Endothelial cell of umbilical vein (primary cell): ENCODE measurements around the gene HAUS7. TPM values are rescaled to one million over a fixed set of nuclear protein-coding genes. Genes with fewer than 3 reads are reported as not detected.

Experiments
- BruUV-seq: library from RNA; stranded (reverse); fragments of 400-500 nt; replicated peaks from 2 replicates; lab custom pipeline; 2021; lab: Mats Ljungman, UMichigan
- CTCF ChIA-PET: fragments of 300-600, 350-600 bp; sonication (Branson Sonifier 250); formaldehyde crosslinking; loops from one replicate; lab custom pipeline; 2021; ENCODE audit warnings: antibody characterized with exemption, inconsistent platforms; lab: Charles Lee
- POLR2A ChIA-PET: fragments of 300-600, 350-600 bp; sonication (Branson Sonifier 250); formaldehyde crosslinking; loops from one replicate; lab custom pipeline; 2021; ENCODE audit warnings: antibody characterized with exemption, inconsistent platforms; lab: Charles Lee
- DNase-seq: peaks from one replicate; pipeline ENCODE4 v3.0.0-alpha.2; 2011; ENCODE audit warnings: low read depth, low spot score
- FAIRE-seq: peaks from 2 replicates; lab custom pipeline; 2011; peaks lifted over from hg19 to GRCh38; lab: Jason Lieb, UNC
- H2AFZ ChIP-seq: 2 replicates; pipeline ENCODE4 v1.6.0; 2012; ENCODE audit warnings: low read depth, low read length, control low read depth, inconsistent platforms
- H3K27ac ChIP-seq: 2 replicates; pipeline ENCODE4 v1.5.1; 2011; ENCODE audit warnings: low read depth, mild to moderate bottlenecking, control low read depth, low read length, moderate library complexity; ENCODE audit not compliant: insufficient read depth
- H3K27me3 ChIP-seq, 2 experiments: 2 replicates each; pipeline versions ENCODE4 v1.6.0 to v1.6.1; 2011; ENCODE audit warnings: low read length in 2 of 2, mixed read lengths in 1 of 2; ENCODE audit not compliant: control insufficient read depth in 2 of 2, insufficient read depth in 2 of 2
- H3K36me3 ChIP-seq, 2 experiments: 2 replicates in 1 of 2; 3 replicates in 1 of 2; pipeline ENCODE4 v1.5.1; 2011; ENCODE audit warnings: low read length in 2 of 2, mild to moderate bottlenecking in 1 of 2, moderate library complexity in 1 of 2; ENCODE audit not compliant: control insufficient read depth in 2 of 2, insufficient read depth in 2 of 2; ENCODE audit errors: extremely low read depth in 1 of 2
- H3K4me1 ChIP-seq: 3 replicates; pipeline ENCODE4 v1.5.1; 2011; ENCODE audit warnings: mild to moderate bottlenecking, low read length; ENCODE audit not compliant: control insufficient read depth, insufficient read depth; ENCODE audit errors: extremely low read depth
- H3K4me2 ChIP-seq: 2 replicates; pipeline ENCODE4 v1.6.1; 2011; ENCODE audit warnings: low read length, control low read depth, mixed read lengths; ENCODE audit not compliant: insufficient read depth
- H3K4me3 ChIP-seq, 3 experiments: fragments of 200-600 bp in 1 of 3; sonication (generic), shearing (Covaris generic) in 1 of 3; replicated peaks in 1 of 3; 2 replicates each; pipeline ENCODE4 v1.5.1; 2011 to 2016; ENCODE audit warnings: control low read depth in 3 of 3, low read length in 3 of 3, mild to moderate bottlenecking in 2 of 3, inconsistent platforms in 1 of 3, low read depth in 1 of 3, moderate library complexity in 1 of 3; ENCODE audit not compliant: insufficient read depth in 1 of 3
- H3K79me2 ChIP-seq: 2 replicates; pipeline ENCODE4 v1.6.0; 2012; ENCODE audit warnings: low read length, inconsistent platforms; ENCODE audit not compliant: control insufficient read depth, insufficient read depth
- H3K9ac ChIP-seq: replicated peaks from 2 replicates; pipeline ENCODE3; 2011; ENCODE audit warnings: low read length, control low read depth; ENCODE audit not compliant: insufficient read depth; ENCODE audit errors: extremely low read depth
- H3K9me1 ChIP-seq: replicated peaks from 3 replicates; pipeline ENCODE4 v1.6.0; 2011; ENCODE audit warnings: mild to moderate bottlenecking, low read length; ENCODE audit not compliant: control insufficient read depth, insufficient read depth; ENCODE audit errors: extremely low read depth
- H3K9me3 ChIP-seq: replicated peaks from 2 replicates; pipeline ENCODE4 v1.5.1; 2012; ENCODE audit warnings: low read length, inconsistent platforms; ENCODE audit not compliant: control insufficient read depth, insufficient read depth
- H4K20me1 ChIP-seq: replicated peaks from 2 replicates; pipeline ENCODE3; 2011; ENCODE audit warnings: mild to moderate bottlenecking, low read length; ENCODE audit not compliant: control insufficient read depth, insufficient read depth; ENCODE audit errors: extremely low read depth
- EZH2 ChIP-seq: IDR thresholded peaks from 2 replicates; pipeline ENCODE4 v1.6.1; 2012; ENCODE audit warnings: borderline replicate concordance, low read depth, mild to moderate bottlenecking, moderate library complexity, low read length, inconsistent platforms; ENCODE audit not compliant: severe bottlenecking
- FOS ChIP-seq: IDR thresholded peaks from 2 replicates; pipeline ENCODE4 v1.6.1; 2011; ENCODE audit warnings: mild to moderate bottlenecking, low read length, moderate library complexity, borderline replicate concordance; ENCODE audit not compliant: insufficient read depth
- GATA2 ChIP-seq: IDR thresholded peaks from 2 replicates; pipeline ENCODE4 v1.7.0; 2011; ENCODE audit warnings: low read depth, mild to moderate bottlenecking, moderate library complexity, mixed read lengths, low read length; ENCODE audit not compliant: insufficient read length, insufficient read depth
- JUN ChIP-seq: IDR thresholded peaks from 2 replicates; pipeline ENCODE4 v1.6.1; 2011; ENCODE audit warnings: borderline replicate concordance, low read depth; ENCODE audit not compliant: insufficient read length, insufficient read depth
- MYC ChIP-seq: IDR thresholded peaks from one replicate; pipeline ENCODE4 v1.6.1; 2011; ENCODE audit warnings: mild to moderate bottlenecking, low read depth, low read length
- POLR2A ChIP-seq: IDR thresholded peaks from 2 replicates; pipeline ENCODE4 v1.6.1; 2012; ENCODE audit warnings: low read depth, mild to moderate bottlenecking, control low read depth, low read length
- POLR2AphosphoS5 ChIP-seq: IDR thresholded peaks from 2 replicates; pipeline ENCODE4 v1.6.1; 2012; ENCODE audit warnings: low read depth, mild to moderate bottlenecking, control low read depth, low read length, moderate library complexity; ENCODE audit not compliant: insufficient read depth
- dilution Hi-C: fragments of 300-500 bp; cut with MboI; formaldehyde crosslinking; loops from one replicate; pipeline ENCODE4 v1.15.0; 2019; ENCODE audit warnings: low sequenced_read_pairs; ENCODE audit not compliant: extremely low pct_ligation_motif_present
- intact Hi-C: fragments of 100-400 bp; cut with micrococcal nuclease; formaldehyde crosslinking; loops from one replicate; pipeline ENCODE4 v1.10.0; 2022
- polyA plus RNA-seq, 4 experiments: library from polyadenylated mRNA; depleted of rRNA in 3 of 4; stranded (reverse) in 3 of 4; unstranded in 1 of 4; fragments of >200 nt; gene quantifications; 2 replicates each; pipeline versions ENCODE4 v1.2.1 to v1.2.3, GENCODE V29; 2011 to 2012; ENCODE audit warnings: missing spikeins in 1 of 4
- total RNA-seq: library from RNA; stranded (reverse); gene quantifications from 2 replicates; pipeline ENCODE4 v1.2.3, GENCODE V29; 2021
- TF ChIP-seq, protein P1 (sequence below), 2 donors: IDR thresholded peaks; 1 replicate in 1 of 2; 2 replicates in 1 of 2; pipeline ENCODE4 v1.5.1; 2011; ENCODE audit warnings: low read length in 2 of 2, mild to moderate bottlenecking in 2 of 2, moderate library complexity in 2 of 2, control low read depth in 1 of 2, inconsistent platforms in 1 of 2, low read depth in 1 of 2; ENCODE audit not compliant: insufficient read depth in 1 of 2; ENCODE audit errors: extremely low read depth in 1 of 2
- TF ChIP-seq, protein P2 (sequence below): IDR thresholded peaks from 2 replicates; pipeline ENCODE4 v1.6.1; 2011; ENCODE audit not compliant: insufficient read depth, insufficient read length

The HAUS7 gene
- total and polyA plus RNA-seq, 2 donors (not counting 3 experiments of a cell fraction or from before 2014, with no cell fraction given), result 31.0 to 46.4 TPM

DNA sequence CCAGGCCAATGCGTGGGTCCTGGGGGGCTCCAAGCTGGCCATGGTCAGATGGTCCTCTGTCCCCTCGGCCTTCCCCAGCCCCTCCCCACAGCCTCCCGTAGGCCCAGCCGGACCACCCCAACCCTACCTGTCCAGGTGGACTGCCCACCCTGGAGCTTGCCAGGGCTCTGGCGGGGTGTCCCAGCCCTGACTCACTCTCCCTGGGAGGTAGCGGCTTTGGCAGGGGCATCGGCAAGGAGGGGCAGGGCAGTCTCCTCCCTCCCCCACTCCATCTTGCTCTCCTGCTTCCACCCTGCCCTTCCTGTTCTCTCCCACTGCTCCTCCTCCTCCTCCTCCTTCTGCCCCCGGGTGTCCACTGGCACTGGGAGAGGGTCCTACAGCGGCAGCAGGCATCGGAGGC, 31.8 kb upstream of the HAUS7 start:
- no peak overlapping the region for H3K4me3 ChIP-seq
- intact Hi-C loops (no loop called here), dilution Hi-C loops (no loop called here)
- H3K27me3 ChIP-seq, result no peaks in the 10 kb centered on the region
- FAIRE-seq (no peak), DNase-seq (no peak)
- no peak overlapping the region for H3K27ac ChIP-seq
- H3K9me1 ChIP-seq, result no peaks in the 10 kb centered on the region
- H2AFZ ChIP-seq, result no peak overlapping the region
- ChIA-PET POLR2A (no interaction called here), CTCF (interaction anchor here (1.9 kb wide), 1 partner anchor 31 kb away, joined by 7 read pairs; the partner anchor contains the start of gene HAUS7)
- no peaks in the 10 kb centered on the region for H3K9me3 ChIP-seq
- TF ChIP-seq EZH2 (no peak), FOS (no peak), GATA2 (no peak), JUN (no peak), MYC (no peak), POLR2A (no peak), POLR2AphosphoS5 (no peak)
- TF ChIP-seq, protein P1, sequence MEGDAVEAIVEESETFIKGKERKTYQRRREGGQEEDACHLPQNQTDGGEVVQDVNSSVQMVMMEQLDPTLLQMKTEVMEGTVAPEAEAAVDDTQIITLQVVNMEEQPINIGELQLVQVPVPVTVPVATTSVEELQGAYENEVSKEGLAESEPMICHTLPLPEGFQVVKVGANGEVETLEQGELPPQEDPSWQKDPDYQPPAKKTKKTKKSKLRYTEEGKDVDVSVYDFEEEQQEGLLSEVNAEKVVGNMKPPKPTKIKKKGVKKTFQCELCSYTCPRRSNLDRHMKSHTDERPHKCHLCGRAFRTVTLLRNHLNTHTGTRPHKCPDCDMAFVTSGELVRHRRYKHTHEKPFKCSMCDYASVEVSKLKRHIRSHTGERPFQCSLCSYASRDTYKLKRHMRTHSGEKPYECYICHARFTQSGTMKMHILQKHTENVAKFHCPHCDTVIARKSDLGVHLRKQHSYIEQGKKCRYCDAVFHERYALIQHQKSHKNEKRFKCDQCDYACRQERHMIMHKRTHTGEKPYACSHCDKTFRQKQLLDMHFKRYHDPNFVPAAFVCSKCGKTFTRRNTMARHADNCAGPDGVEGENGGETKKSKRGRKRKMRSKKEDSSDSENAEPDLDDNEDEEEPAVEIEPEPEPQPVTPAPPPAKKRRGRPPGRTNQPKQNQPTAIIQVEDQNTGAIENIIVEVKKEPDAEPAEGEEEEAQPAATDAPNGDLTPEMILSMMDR (IDR thresholded peaks at IDR 0.05; ENCODE audit: extremely low read depth in 1 of 2, insufficient read depth in 1 of 2, low read depth in 1 of 2, low read length in 2 of 2), result no peak
- TF ChIP-seq, protein P2, sequence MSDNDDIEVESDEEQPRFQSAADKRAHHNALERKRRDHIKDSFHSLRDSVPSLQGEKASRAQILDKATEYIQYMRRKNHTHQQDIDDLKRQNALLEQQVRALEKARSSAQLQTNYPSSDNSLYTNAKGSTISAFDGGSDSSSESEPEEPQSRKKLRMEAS, result no peak
- no peaks in the 10 kb centered on the region for H3K4me1 ChIP-seq
- H4K20me1 ChIP-seq, result no peaks in the 10 kb centered on the region
- H3K36me3 ChIP-seq, result peaks cover 0 to 39% of the 10 kb centered on the region in 2 experiments
- H3K4me2 ChIP-seq, result no peak overlapping the region
- no peak overlapping the region for H3K9ac ChIP-seq
- peaks cover 2% of the 10 kb centered on the region for H3K79me2 ChIP-seq
- no TSS peak for BruUV-seq
